ENCODE data around the gene MIA2.

The MIA2 gene

DNA sequence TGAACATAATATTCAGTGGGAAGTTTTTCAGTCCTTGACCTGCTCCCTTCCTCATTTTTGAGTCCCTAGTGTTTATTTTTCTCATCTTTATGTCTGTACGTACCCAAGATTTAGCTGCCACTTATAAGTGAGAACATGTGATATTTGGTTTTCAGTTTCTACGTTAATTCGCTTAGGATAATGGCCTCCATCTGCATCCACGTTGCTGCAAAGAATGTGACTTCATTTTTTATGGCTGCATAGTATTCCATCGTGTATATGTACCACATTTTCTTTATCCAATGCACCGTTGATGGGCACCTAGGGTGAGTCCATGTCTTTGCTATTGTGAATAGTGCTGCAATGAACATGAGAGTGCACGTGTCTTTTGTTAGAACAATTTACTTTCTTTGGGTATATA is 30.3 kb downstream of the MIA2 start:
- Histone ChIP-seq H2AFZ (ENCODE audit: low read depth) (no peak overlapping the region), H3K4me3 (IDR thresholded peaks at IDR 0.05; ENCODE audit: insufficient read depth, low read depth, low read length) (no peak overlapping the region), H4K20me1 (ENCODE audit: insufficient read depth) (no peaks in the 10 kb centered on the region), H3K9ac (no peak overlapping the region), H3K4me1 (ENCODE audit: low read depth, poor library complexity, severe bottlenecking) (peaks cover 16% of the 10 kb centered on the region), H3K36me3 (ENCODE audit: insufficient read depth) (no peaks in the 10 kb centered on the region), H3K27me3 (ENCODE audit: insufficient read depth, low read depth) (no peaks in the 10 kb centered on the region), H3K79me2 (ENCODE audit: insufficient read depth, low read depth) (peaks cover 21% of the 10 kb centered on the region; the same call in 1 of the 2 replicates), H3K27ac (no peak overlapping the region), H3K4me2 (no peak overlapping the region)
- no peak for TF ChIP-seq CTCF (conservative IDR thresholded peaks at IDR 0.05; ENCODE audit: low read depth, low read length)

- Histone ChIP-seq H3K79me2 (ENCODE audit: insufficient read depth, low read depth) (peaks cover 26% of the 10 kb centered on the region; the same call in 1 of the 2 replicates), H3K27ac (no peak overlapping the region)
These were observed 30.8 kb downstream of the MIA2 start for GRCh38 chr14:39264558-39264957.

DNA sequence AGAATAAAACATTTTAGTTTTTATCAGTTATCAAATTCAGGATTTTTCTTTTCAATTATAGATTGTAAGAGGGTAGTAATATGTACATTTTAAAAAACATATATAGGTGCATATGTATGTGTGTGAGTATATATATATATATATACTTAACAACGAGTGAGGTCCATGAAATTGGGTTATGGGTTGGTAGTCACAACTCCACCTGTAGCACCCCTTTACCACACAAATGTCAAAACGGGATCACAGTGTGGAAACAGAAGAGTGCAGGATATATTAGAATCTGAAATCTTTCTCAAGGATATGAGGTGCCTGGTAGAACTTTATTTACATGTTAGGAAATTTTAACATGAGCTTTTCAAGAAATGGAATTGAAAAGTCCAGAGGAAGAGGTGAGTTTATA is 31.3 kb downstream of the MIA2 start:
- peaks cover 26% of the 10 kb centered on the region for H3K4me1 ChIP-seq (ENCODE audit: low read depth, poor library complexity, severe bottlenecking)
- H4K20me1 ChIP-seq (ENCODE audit: insufficient read depth), result no peaks in the 10 kb centered on the region
- no peaks in the 10 kb centered on the region for H3K27me3 ChIP-seq (ENCODE audit: insufficient read depth, low read depth)
- peaks cover 30% of the 10 kb centered on the region; the same call in 1 of the 2 replicates for H3K79me2 ChIP-seq (ENCODE audit: insufficient read depth, low read depth)
- no peak for TF ChIP-seq CTCF (conservative IDR thresholded peaks at IDR 0.05; ENCODE audit: low read depth, low read length)
- H3K9ac ChIP-seq, result peak overlapping the region; percentile 83; the same call in 1 of the 2 replicates
- no peaks in the 10 kb centered on the region for H3K36me3 ChIP-seq (ENCODE audit: insufficient read depth)
- peak overlapping the region; percentile 80 for H3K4me2 ChIP-seq
- peak overlapping the region; percentile 47 for H2AFZ ChIP-seq (ENCODE audit: low read depth)
- H3K27ac ChIP-seq, result peak overlapping the region; percentile 92; the same call in 1 of the 2 replicates
- no peak overlapping the region for H3K4me3 ChIP-seq (IDR thresholded peaks at IDR 0.05; ENCODE audit: insufficient read depth, low read depth, low read length)

More at GRCh38 chr14:39264558-39264957, 30.8 kb downstream of the MIA2 start:
- no peaks in the 10 kb centered on the region for H4K20me1 ChIP-seq (ENCODE audit: insufficient read depth)
- no peak overlapping the region for H3K4me3 ChIP-seq (IDR thresholded peaks at IDR 0.05; ENCODE audit: insufficient read depth, low read depth, low read length)
- H3K27me3 ChIP-seq (ENCODE audit: insufficient read depth, low read depth), result no peaks in the 10 kb centered on the region
- H3K4me2 ChIP-seq, result no peak overlapping the region; the same call in 1 of the 2 replicates
- H3K4me1 ChIP-seq (ENCODE audit: low read depth, poor library complexity, severe bottlenecking), result peaks cover 21% of the 10 kb centered on the region
- H3K9ac ChIP-seq, result no peak overlapping the region
- no peak overlapping the region for H2AFZ ChIP-seq (ENCODE audit: low read depth)
- H3K36me3 ChIP-seq (ENCODE audit: insufficient read depth), result no peaks in the 10 kb centered on the region
- no peak for TF ChIP-seq CTCF (conservative IDR thresholded peaks at IDR 0.05; ENCODE audit: low read depth, low read length)

GRCh38 chr14:39265806-39266524 is 32.2 kb downstream of the MIA2 start:
- no peak for TF ChIP-seq CTCF (conservative IDR thresholded peaks at IDR 0.05; ENCODE audit: low read depth, low read length)
- peak overlapping the region; percentile 83 for H3K9ac ChIP-seq
- H3K4me3 ChIP-seq (IDR thresholded peaks at IDR 0.05; ENCODE audit: insufficient read depth, low read depth, low read length), result no peak overlapping the region
- peak overlapping the region; percentile 92 for H3K27ac ChIP-seq
- peaks cover 35% of the 10 kb centered on the region for H3K4me1 ChIP-seq (ENCODE audit: low read depth, poor library complexity, severe bottlenecking)
- no peaks in the 10 kb centered on the region for H4K20me1 ChIP-seq (ENCODE audit: insufficient read depth)
- peaks cover 40% of the 10 kb centered on the region for H3K79me2 ChIP-seq (ENCODE audit: insufficient read depth, low read depth)
- no peaks in the 10 kb centered on the region for H3K27me3 ChIP-seq (ENCODE audit: insufficient read depth, low read depth)
- H3K36me3 ChIP-seq (ENCODE audit: insufficient read depth), result no peaks in the 10 kb centered on the region
- H2AFZ ChIP-seq (ENCODE audit: low read depth), result peak overlapping the region; percentile 47
- peak overlapping the region; percentile 80 for H3K4me2 ChIP-seq
